HG02981 (cell line): ENCODE data around the gene MKNK2.
"Not testable (repeated sequence)": the region's sequence is repeated elsewhere in the genome, so short reads cannot be mapped to it uniquely, and the experiment has no call there.

Source experiments
- ATAC-seq: cut with Tn5 transposase; IDR thresholded peaks from one replicate; pipeline ENCODE4 v1.9.1; 2021; ENCODE audit warnings: mild to moderate bottlenecking, moderate library complexity; ENCODE audit not compliant: unreplicated experiment

Gene MKNK2

GRCh38 chr19:1997353-1998233, 53.5 kb downstream of the MKNK2 start:
- no peak for ATAC-seq

GRCh38 chr19:1992759-1993260, 58.2 kb downstream of the MKNK2 start:
- ATAC-seq, result no peak

GRCh38 chr19:1991018-1991913, 59.8 kb downstream of the MKNK2 start:
- no peak for ATAC-seq

- no peak for ATAC-seq
Measured at GRCh38 chr19:1990230-1991017, 60.6 kb downstream of the MKNK2 start.

- ATAC-seq, result no peak
Measured at GRCh38 chr19:1989513-1990229, 61.4 kb downstream of the MKNK2 start.

- not testable (repeated sequence) for ATAC-seq
Measured at GRCh38 chr19:1988464-1988863, 62.6 kb downstream of the MKNK2 start.
